IMR-90 (cell line): ENCODE data around the gene BCLAF1. TPM values are rescaled to one million over a fixed set of nuclear protein-coding genes. Genes with fewer than 3 reads are reported as not detected.

Source experiments
- ATAC-seq: fragments of 200-7000 bp; cut with Tn5 transposase; 2 replicates; pipeline ENCODE4 v1.9.1; 2020; ENCODE audit warnings: low read depth, mild to moderate bottlenecking, moderate library complexity
- BruUV-seq: library from RNA; stranded (reverse); fragments of 400-500 nt; replicated peaks from 2 replicates; lab custom pipeline; 2021; lab: Mats Ljungman, UMichigan
- CTCF ChIA-PET: fragments of 300-600 bp; formaldehyde crosslinking; extraction: SDS; loops from one replicate; lab custom pipeline; 2021; ENCODE audit warnings: antibody characterized with exemption; lab: Yijun Ruan, JAX
- POLR2A ChIA-PET: fragments of 300-600 bp; sonication (Branson Sonifier 250); formaldehyde crosslinking; loops from one replicate; lab custom pipeline; 2022; ENCODE audit warnings: antibody characterized with exemption; ENCODE audit not compliant: unreplicated experiment; lab: Charles Lee
- DNase-seq: peaks from one replicate; pipeline ENCODE4 v3.0.0; 2013
- H2AFZ ChIP-seq: replicated peaks from 2 replicates; pipeline ENCODE3; 2013; ENCODE audit warnings: low read length, mild to moderate bottlenecking; ENCODE audit not compliant: poor library complexity
- H2AK5ac ChIP-seq: 2 replicates; pipeline ENCODE4 v1.6.1; 2013; ENCODE audit warnings: low read depth, low read length, inconsistent platforms
- H2AK9ac ChIP-seq: replicated peaks from 2 replicates; pipeline ENCODE3; 2013; ENCODE audit warnings: mild to moderate bottlenecking, low read depth, low read length, moderate library complexity; ENCODE audit not compliant: poor library complexity
- H2BK120ac ChIP-seq: 2 replicates; pipeline ENCODE4 v1.6.1; 2013; ENCODE audit warnings: low read depth, low read length, inconsistent platforms
- H2BK15ac ChIP-seq: 3 replicates; pipeline ENCODE4 v1.6.1; 2013; ENCODE audit warnings: low read depth, low read length, inconsistent platforms
- H2BK20ac ChIP-seq: 2 replicates; pipeline ENCODE4 v1.6.1; 2013; ENCODE audit warnings: low read depth, mild to moderate bottlenecking, inconsistent platforms, low read length, moderate library complexity
- H2BK5ac ChIP-seq: 2 replicates; pipeline ENCODE4 v1.6.1; 2013; ENCODE audit warnings: mild to moderate bottlenecking, low read depth, low read length, inconsistent platforms; ENCODE audit not compliant: poor library complexity, severe bottlenecking
- H3K14ac ChIP-seq: replicated peaks from 2 replicates; pipeline ENCODE4 v1.6.1; 2013; ENCODE audit warnings: low read depth, low read length, inconsistent platforms
- H3K18ac ChIP-seq: 2 replicates; pipeline ENCODE4 v1.6.1; 2013; ENCODE audit warnings: low read depth, low read length, control low read depth
- H3K23ac ChIP-seq: 2 replicates; pipeline ENCODE4 v1.6.1; 2013; ENCODE audit warnings: low read depth, low read length, inconsistent platforms
- H3K27ac ChIP-seq: 2 replicates; pipeline ENCODE4 v1.5.1; 2013; ENCODE audit warnings: mild to moderate bottlenecking, control low read depth, low read length; ENCODE audit not compliant: insufficient read depth
- H3K27me3 ChIP-seq: 2 replicates; pipeline ENCODE4 v1.6.1; 2013; ENCODE audit warnings: low read length; ENCODE audit not compliant: control insufficient read depth, insufficient read depth
- H3K36me3 ChIP-seq: 2 replicates; pipeline ENCODE4 v1.6.1; 2013; ENCODE audit warnings: low read length, mixed read lengths; ENCODE audit not compliant: control insufficient read depth, insufficient read depth
- H3K4ac ChIP-seq: 2 replicates; pipeline ENCODE4 v1.6.1; 2013; ENCODE audit warnings: low read depth, low read length, inconsistent platforms
- H3K4me1 ChIP-seq: 2 replicates; pipeline ENCODE4 v1.6.1; 2013; ENCODE audit warnings: low read length, mixed read lengths; ENCODE audit not compliant: control insufficient read depth, insufficient read depth
- H3K4me2 ChIP-seq: 2 replicates; pipeline ENCODE4 v1.6.1; 2013; ENCODE audit warnings: low read depth, mild to moderate bottlenecking, control low read depth, low read length, moderate library complexity
- H3K4me3 ChIP-seq: 2 replicates; pipeline ENCODE4 v1.5.1; 2013; ENCODE audit warnings: low read depth, mild to moderate bottlenecking, control low read depth, low read length, moderate library complexity; ENCODE audit not compliant: insufficient read depth
- H3K56ac ChIP-seq: 2 replicates; pipeline ENCODE4 v1.6.1; 2013; ENCODE audit warnings: low read length, inconsistent platforms; ENCODE audit not compliant: insufficient read depth; ENCODE audit errors: extremely low read depth
- H3K79me1 ChIP-seq, 2 experiments: 2 replicates each; pipeline ENCODE4 v1.6.1; 2013; ENCODE audit warnings: low read length in 2 of 2, inconsistent platforms in 1 of 2, low read depth in 1 of 2
- H3K9ac ChIP-seq: 2 replicates; pipeline ENCODE4 v1.6.1; 2013; ENCODE audit warnings: low read depth, low read length, control low read depth
- H3K9me1 ChIP-seq: 2 replicates; pipeline ENCODE4 v1.6.1; 2013; ENCODE audit warnings: low read length, inconsistent platforms; ENCODE audit not compliant: insufficient read depth
- H3K9me3 ChIP-seq: 2 replicates; pipeline ENCODE4 v1.6.1; 2013; ENCODE audit warnings: low read length; ENCODE audit not compliant: control insufficient read depth, insufficient read depth
- H4K20me1 ChIP-seq: 2 replicates; pipeline ENCODE4 v1.6.1; 2013; ENCODE audit warnings: low read length, inconsistent platforms; ENCODE audit not compliant: insufficient read depth
- H4K5ac ChIP-seq: 2 replicates; pipeline ENCODE4 v1.6.1; 2013; ENCODE audit warnings: mild to moderate bottlenecking, low read depth, low read length, control low read depth
- H4K8ac ChIP-seq, 2 experiments: 2 replicates each; pipeline ENCODE4 v1.6.1; 2013; ENCODE audit warnings: low read depth in 2 of 2, low read length in 2 of 2, control low read depth in 1 of 2, inconsistent platforms in 1 of 2
- H4K91ac ChIP-seq: 2 replicates; pipeline ENCODE4 v1.6.1; 2013; ENCODE audit warnings: low read depth, low read length, inconsistent platforms; ENCODE audit not compliant: insufficient read depth
- BHLHE40 ChIP-seq: fragments of 150-350 bp; IDR thresholded peaks from 2 replicates; pipeline ENCODE4 v1.6.1; 2016; ENCODE audit warnings: mild to moderate bottlenecking, low read depth, low read length
- CEBPB ChIP-seq: IDR thresholded peaks from 2 replicates; pipeline ENCODE4 v1.6.1; 2012; ENCODE audit warnings: low read depth, low read length, improper control_type of control experiment
- CTCF ChIP-seq: conservative IDR thresholded peaks from 2 replicates; pipeline ENCODE4 v1.5.1; 2012; ENCODE audit warnings: mild to moderate bottlenecking, low read depth, low read length, improper control_type of control experiment
- FOS ChIP-seq: fragments of 150-350 bp; IDR thresholded peaks from 2 replicates; pipeline ENCODE4 v1.6.1; 2016; ENCODE audit warnings: low read depth, low read length
- MAFK ChIP-seq: IDR thresholded peaks from 2 replicates; pipeline ENCODE4 v1.6.1; 2012; ENCODE audit warnings: low read depth, low read length, improper control_type of control experiment
- RFX5 ChIP-seq: IDR thresholded peaks from 2 replicates; pipeline ENCODE4 v1.8.0; 2012; ENCODE audit warnings: low read depth, mild to moderate bottlenecking, low read length, moderate library complexity
- SMC3 ChIP-seq: fragments of 150-350 bp; IDR thresholded peaks from 2 replicates; pipeline ENCODE4 v1.6.1; 2016; ENCODE audit warnings: low read depth, mild to moderate bottlenecking, antibody characterized with exemption, low read length, moderate library complexity
- WGBS, 2 experiments: methylation state at CpG; one replicate each; pipeline versions ENCODE4 v1.1.5 to v1.1.7; 2013; ENCODE audit warnings: missing lambda C conversion rate in 2 of 2; ENCODE audit not compliant: insufficient read length in 1 of 2; ENCODE audit errors: extremely low coverage in 2 of 2; 5-methylcytosine and 5-hydroxymethylcytosine counted together
- dilution Hi-C: fragments of 300-500 bp; cut with HindIII; formaldehyde crosslinking; loops from one replicate; pipeline ENCODE4 v1.14.3; 2018; ENCODE audit warnings: low sequenced_read_pairs; ENCODE audit not compliant: unreplicated experiment
- in situ Hi-C: fragments of 300-500 bp; cut with MboI; formaldehyde crosslinking; loops from 3 replicates; pipeline ENCODE4 v1.14.3; 2019; ENCODE audit warnings: low sequenced_read_pairs, inconsistent platforms, mixed read lengths
- intact Hi-C: fragments of 100-400 bp; cut with micrococcal nuclease; formaldehyde crosslinking; loops from 2 replicates; pipeline ENCODE4 v1.10.0; 2022
- polyA plus RNA-seq, 3 experiments: library from polyadenylated mRNA; depleted of rRNA; stranded (reverse); fragments of >200 nt; gene quantifications; 2 replicates each; pipeline ENCODE4 v1.2.3, GENCODE V29; 2012; ENCODE audit warnings: low replicate concordance in 1 of 3
- total RNA-seq: library from RNA; depleted of rRNA; stranded (reverse); fragments of >200 nt; gene quantifications from 2 replicates; pipeline ENCODE4 v1.2.3, GENCODE V29; 2012

Gene BCLAF1
- total and polyA plus RNA-seq, 2 of the 4 experiments (the other 2 are of a cell fraction) = 34.0 to 141 TPM

DNA sequence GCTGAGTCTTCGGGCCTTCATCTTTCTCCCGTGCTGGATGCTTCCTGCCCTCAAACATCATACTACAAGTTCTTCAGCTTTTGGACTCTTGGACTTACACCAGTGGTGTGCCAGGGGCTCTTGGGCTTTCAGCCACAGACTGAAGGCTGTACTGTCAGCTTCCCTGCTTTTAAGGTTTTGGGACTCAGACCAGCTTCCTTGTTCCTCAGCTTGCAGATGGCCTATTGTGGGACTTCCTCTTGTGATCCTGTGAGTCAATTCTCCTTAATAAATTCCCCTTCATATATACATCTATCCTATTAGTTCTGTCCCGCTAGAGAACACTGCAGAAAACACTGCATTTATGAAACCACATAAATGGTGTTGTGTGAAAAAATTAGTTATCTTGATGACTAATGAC, 13.9 kb upstream of the BCLAF1 start:
- no peak overlapping the region for H2AK5ac ChIP-seq
- H2BK20ac ChIP-seq = no peak overlapping the region
- H4K5ac ChIP-seq = no peak overlapping the region
- H3K79me1 ChIP-seq = no peaks in the 10 kb centered on the region
- no peak overlapping the region for H4K91ac ChIP-seq
- no peak overlapping the region for H3K56ac ChIP-seq
- H3K4me1 ChIP-seq = no peaks in the 10 kb centered on the region
- dilution Hi-C loops = no loop called here
- 83% methylated on average over 1 of the region's 3 CpGs; no CpG with 5 or more reads in 1 of the 2 experiments for WGBS, 2 experiments
- TF ChIP-seq FOS = no peak
- no peak for TF ChIP-seq CEBPB
- no peak for TF ChIP-seq BHLHE40
- TF ChIP-seq RFX5 = no peak
- no peak for TF ChIP-seq SMC3
- TF ChIP-seq CTCF = no peak
- TF ChIP-seq MAFK = no peak
- H3K9ac ChIP-seq = no peak overlapping the region
- intact Hi-C loops = no loop called here
- no peak overlapping the region for H3K4me3 ChIP-seq
- H2AK9ac ChIP-seq = no peak overlapping the region
- H4K20me1 ChIP-seq = no peaks in the 10 kb centered on the region
- in situ Hi-C loops = no loop called here
- POLR2A ChIA-PET = no interaction called here
- no TSS peak for BruUV-seq
- H3K4ac ChIP-seq = no peak overlapping the region
- ATAC-seq = no peak
- H3K9me3 ChIP-seq = no peaks in the 10 kb centered on the region
- no peak overlapping the region for H4K8ac ChIP-seq
- no peak overlapping the region for H3K23ac ChIP-seq
- CTCF ChIA-PET = no interaction called here
- peaks cover 10% of the 10 kb centered on the region for H3K27me3 ChIP-seq
- no peak overlapping the region for H3K4me2 ChIP-seq
- no peak overlapping the region for H3K14ac ChIP-seq
- H3K27ac ChIP-seq = no peak overlapping the region
- DNase-seq = no peak
- H3K18ac ChIP-seq = no peak overlapping the region
- H3K9me1 ChIP-seq = no peaks in the 10 kb centered on the region
- H2BK15ac ChIP-seq = no peak overlapping the region
- H3K36me3 ChIP-seq = no peaks in the 10 kb centered on the region
- no peak overlapping the region for H2BK120ac ChIP-seq
- H2BK5ac ChIP-seq = no peak overlapping the region
- H2AFZ ChIP-seq = no peak overlapping the region
